Measurements from ENCODE around the gene SBF1.

The SBF1 gene

DNA sequence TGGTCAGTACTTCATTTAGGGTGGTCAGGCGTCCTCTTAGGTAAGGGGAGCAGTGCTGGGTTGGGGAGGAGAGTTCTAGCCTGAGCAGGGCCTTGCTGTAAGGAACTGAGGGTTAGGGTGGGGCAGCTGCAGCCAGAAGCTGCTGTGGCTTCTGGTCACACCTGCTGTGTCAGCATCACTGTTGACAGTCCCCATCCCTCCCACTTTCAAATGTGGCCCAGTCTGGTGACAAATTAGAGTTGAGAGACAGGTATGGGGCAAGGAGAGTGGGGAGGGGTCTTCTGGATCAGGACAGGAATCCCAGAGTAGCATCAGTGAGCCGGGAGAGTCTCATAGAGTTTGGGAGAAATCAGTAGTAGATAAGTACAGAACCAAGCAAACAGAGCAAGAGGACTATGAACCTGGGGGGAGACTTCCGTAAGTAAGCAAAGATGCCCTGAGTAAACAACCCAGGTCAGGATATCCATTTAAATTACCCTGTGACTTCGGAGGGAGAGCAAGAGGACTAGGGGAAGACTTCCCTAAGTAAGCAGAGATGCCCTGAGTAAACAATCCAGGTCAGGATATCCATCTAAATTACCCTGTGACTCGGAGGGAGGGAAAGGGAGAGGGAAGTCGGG lies 78.0 kb downstream of the SBF1 start:
- DNase-seq, result no peak
